OCI-M2 (cell line): ENCODE results near the gene RAP1GAP2.
"Not testable (repeated sequence)": the region's sequence is repeated elsewhere in the genome, so short reads cannot be mapped to it uniquely, and the experiment has no call there.

Experiments
- DNase-seq: peaks from one replicate; lab custom pipeline; 2025; ENCODE audit not compliant: unreplicated experiment; lab: John Stamatoyannopoulos, UW

Gene RAP1GAP2

DNA sequence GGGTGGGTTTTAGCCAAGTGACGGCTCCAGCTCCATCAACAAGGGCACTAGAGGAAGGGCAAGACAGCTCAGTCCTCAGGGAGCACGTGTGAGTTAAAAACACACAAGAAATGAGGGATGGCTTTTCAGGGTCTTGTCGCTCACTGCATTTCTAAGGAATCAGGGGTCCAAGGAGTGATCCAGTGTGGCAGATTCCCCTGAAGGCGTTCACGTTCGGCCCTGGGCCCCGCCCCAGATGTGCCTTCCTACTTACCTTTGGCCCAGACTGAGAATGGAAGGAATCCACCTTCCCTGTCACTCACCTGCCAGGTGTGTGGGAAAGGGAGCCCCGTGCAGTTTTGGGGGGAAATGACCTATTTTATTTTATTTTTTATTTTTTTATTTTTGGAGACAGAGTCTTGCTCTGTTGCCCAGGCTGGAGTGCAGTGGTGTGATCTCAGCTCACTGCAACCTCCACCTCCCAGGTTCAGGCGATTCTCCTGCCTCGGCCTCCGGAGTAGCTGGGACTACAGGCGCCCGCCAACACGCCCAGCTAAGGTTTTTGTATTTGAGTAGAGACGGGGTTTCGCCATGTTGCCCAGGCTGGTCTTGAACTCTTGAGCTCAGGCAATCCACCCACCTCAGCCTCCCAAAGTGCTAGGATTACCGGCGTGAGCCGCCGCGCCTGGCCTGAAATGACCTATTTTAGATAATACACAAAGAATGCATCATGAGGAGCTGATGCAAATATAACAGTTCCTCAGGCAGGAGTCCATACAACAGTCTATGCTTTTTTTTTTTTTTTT is 195.3 kb downstream of the RAP1GAP2 start:
- DNase-seq = not testable (repeated sequence)

DNA sequence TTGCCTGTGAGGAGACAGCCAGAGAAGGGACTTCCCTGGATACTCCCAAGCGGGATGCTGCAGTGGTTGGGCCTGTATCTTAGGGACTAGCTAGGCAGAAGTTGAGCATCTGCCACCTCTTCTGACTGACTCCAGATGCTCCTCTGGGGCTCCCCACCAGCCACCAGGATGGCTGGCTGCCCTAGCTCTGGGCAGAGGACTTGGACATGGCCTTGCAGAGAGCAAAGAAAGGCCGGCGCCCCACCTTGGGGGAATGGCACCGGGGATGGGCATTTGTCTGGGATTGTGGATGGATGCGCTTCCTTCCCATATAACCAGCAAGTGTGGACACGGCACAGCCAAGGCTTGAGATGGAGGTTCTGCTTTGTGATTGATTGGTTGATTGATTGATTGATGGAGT is 198.2 kb downstream of the RAP1GAP2 start:
- no peak for DNase-seq

DNA sequence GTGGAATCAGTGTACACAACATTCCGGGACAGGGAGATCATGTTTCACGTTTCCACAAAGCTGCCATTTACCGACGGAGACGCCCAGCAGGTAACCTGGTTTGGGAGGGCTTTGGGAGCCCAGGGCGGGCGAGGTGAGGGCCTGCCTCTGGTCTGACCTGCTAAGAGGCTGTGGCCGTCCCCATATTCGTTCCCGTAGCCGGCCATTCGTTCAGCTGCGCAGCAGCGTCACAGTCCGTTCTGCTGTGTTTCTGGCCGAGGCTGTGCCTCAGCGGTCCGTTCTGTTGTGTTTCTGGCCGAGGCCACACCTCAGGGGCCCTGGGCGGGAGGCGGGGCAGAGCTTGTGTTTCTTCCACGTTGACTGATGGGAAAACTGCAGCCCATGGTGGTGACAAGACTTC is 199.1 kb downstream of the RAP1GAP2 start:
- no peak for DNase-seq

DNA sequence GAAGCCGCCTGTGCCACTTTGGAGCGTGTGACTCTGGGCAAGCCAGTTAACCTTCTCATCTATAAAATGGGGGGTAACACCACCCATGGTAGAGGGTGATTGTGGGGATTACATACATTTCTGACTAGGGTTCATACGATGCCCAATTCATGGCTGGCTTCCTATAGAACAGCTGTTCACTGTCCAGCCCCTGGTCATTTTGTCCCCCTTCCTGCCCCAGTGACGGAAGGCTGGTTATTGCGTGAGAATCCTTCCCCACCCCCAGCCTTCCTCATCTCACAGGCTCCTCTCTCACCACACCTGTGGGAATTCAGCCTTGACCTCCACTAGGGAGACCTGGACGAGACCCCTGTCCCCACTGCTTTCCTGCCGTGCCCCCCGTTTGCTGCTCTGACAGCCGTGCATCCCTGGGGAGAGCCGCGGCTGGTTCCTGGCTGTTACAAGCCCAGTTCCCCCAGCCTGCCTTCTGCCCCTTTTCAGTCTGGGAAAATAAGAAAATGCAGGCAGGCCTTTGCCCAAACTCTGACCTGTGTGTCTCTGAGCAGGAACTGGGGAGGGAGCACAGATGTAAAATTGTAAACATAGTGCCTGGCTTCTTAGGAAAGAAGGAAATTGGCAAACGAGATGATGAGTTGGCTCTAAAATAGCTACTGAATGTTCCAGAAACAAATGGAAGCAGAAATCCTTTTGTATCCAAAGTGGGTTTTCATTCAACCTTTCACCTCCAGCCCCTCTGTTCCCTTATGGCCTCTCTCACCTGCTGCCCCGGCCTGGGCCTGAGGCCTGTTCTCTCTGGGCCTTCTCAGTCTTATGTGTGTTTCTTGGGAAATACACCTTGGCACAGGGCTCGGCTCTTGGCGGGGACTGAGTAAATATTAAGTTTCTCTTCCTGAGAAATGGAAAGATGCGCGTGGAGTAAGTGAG is 199.9 kb downstream of the RAP1GAP2 start:
- DNase-seq = no peak

DNA sequence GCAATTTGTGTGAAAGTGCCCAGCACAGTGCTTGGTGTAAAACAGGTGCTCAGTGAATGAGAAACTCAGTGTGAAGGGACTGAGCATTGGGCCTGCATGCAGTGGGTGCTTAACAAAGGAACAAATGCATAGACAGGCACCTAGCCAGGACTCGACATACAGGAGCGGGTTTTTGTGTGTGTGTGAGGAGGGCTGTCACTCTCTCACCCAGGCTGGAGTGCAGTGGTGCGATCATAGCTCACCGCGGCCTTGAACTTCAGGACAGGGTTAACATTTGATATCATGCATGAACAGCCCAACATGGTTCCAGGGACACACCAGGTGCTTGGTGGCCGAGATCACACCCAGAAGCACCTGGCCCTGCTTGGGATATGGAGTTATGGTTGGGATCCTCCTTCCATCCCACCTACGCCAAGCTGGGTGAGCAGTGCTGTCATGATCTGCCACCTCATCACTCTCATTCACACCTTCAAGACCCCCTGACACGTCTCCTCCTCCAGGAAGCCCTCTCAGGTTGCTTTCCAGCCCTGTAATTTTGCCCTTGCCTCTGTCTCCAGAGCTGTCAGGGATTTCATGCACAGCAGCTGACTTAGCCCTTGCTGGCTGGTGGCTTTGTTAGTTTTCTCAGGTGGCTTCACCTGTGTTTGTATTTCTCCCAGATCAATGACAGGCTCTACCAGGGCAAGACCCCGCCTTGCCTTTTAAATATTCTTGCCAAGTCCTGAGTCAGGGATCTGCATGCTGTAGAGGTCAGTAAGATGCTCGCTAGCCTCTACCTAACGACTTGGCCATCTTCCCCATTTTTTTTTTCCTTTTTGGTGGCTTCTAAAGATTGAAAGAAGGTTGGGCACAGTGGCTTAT is 200.8 kb downstream of the RAP1GAP2 start:
- DNase-seq = no peak

DNA sequence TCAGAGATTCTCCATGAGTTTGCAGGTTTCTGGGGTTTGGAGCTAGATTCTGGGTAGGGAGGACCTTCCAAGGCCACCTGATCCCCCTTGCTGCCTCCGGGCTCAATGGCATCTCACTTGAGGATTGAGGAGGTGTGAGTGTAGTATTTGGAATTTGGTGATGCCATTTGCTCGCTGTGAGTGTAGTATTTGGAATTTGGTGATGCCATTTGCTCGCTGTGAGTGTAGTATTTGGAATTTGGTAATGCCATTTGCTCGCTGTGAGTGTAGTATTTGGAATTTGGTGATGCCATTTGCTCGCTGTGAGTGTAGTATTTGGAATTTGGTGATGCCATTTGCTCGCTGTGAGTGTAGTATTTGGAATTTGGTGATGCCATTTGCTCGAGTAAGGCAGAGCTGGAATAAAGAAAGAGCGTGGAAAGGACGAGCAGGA is 202.2 kb downstream of the RAP1GAP2 start:
- not testable (repeated sequence) for DNase-seq

DNA sequence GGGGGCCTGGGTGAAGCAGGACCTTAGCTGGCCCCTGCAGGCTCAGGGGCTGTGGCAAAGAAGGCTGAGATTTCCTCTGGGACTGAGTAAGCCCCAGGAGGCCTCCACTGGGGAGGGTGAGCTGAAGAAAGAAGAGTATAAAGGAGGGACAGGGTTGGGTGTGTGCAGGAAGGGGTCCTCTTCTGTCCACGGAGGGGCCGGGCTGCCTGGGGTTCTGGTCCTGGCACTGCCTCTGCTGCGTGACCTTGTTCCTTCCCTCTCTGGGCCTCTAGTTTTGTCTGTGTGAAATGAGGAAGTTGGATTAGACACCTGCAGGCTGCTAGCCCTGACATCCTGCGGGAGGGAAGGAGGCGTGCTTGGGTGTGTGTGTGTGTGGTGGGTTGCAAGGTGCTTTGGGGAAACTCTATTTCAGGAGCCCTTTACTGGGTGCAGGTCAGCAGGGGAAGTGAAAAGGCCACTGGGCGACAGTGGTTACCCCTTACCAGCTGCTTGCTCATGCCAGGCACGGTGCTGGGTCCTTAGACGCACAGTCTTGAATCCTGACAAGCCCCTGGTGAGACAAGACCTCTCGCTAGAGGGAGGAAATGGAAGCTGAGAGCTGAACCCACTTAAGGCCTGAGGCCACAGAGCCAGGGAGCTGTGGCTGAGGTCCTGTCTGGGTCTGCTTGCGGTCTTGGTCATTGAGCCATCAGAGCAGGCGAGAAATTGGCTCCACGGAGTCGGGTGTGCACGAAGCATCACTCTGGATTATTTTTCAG is 206.5 kb downstream of the RAP1GAP2 start:
- no peak for DNase-seq

DNA sequence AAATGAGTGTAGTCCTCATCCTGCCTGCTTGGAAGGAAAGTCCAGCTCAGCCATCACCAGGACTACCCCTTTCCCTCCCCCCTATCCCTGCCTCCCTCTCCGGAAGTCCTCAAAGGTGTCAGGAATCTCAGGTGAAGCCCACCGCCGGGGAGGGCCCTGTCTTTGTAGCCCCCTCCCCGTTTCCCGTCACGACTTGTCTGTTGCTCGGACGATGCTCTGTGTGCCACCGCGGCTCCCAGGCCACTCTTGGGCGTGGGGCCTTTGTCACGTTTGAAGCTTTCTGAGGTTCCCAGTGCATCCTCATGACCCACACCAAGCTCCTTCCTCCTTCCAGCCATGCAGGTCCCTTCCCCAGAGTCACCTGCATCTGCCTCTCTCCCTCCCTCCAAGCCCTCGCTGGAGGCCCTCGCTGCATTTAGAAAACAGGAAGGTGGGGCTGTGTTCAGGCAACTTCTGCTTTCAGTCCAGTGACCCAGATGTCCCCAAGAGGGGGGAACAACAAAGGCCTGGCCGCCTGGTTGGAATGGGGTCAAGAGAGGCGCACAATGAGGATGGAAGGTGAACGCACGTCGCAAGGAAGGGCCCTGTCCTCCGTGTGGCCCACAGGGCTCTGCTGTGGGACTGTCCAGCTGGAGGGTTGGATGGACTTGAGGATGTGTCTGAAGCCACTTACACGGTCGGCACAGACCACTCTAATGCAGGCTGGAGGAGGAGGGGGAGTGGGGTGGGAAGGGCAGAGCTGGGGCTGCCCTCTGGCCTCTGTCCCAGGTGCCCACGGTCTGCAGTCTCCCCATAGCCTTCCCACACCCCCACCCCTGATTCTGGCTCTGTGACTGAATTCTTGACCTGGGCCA is 207.3 kb downstream of the RAP1GAP2 start:
- DNase-seq = no peak

DNA sequence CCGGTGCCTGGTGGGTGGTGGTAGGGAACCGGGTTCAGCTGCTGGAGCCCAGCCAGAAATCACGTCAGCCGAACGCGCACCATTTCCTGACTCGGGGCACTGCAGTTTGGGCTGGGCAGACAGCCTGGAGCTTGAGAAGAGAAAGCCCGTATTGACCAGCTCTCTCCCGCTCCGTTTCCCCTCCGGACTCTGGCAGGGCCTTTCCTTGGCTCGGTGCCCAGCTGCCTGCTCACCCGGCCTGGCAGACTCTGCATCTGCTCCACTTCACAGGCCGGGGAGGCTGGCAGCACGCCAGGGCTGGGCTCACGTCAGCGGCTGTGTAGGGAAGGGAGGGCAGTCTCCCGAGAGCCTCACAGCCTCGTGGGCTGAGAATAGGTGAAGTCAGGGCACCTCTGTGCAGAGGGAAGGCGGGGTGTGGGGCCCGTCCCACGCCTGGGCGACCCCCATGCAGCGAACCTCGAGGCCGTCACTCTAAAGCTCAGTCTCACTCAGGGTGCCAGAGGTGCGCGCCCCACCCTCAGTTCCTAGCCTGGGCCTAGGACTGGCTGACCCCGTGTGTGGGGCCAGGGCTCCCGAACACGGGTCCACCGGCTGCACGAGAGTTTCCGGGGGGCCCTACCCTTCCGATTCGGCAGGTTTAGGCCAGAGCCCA is 208.0 kb downstream of the RAP1GAP2 start:
- DNase-seq = no peak

DNA sequence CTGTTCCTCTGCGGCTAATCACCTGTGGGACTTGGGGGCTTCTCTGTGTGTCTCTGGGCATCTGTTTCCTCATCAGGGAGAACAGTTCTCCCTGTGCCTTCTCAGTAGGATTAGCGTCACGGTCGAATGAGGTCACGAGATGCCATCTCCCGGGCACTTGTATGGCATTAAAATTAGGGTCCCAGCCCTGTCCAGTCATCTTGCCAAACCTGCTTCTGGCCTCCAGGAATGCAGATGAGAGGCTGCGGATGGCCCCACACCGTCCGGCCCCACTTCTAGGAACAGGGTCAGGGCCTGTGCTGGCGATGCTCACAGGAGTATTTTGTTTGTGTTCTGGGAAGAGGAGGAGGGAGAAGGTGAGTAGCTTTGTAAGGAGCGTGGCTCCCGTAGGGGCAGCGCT is 208.7 kb downstream of the RAP1GAP2 start:
- DNase-seq = no peak

DNA sequence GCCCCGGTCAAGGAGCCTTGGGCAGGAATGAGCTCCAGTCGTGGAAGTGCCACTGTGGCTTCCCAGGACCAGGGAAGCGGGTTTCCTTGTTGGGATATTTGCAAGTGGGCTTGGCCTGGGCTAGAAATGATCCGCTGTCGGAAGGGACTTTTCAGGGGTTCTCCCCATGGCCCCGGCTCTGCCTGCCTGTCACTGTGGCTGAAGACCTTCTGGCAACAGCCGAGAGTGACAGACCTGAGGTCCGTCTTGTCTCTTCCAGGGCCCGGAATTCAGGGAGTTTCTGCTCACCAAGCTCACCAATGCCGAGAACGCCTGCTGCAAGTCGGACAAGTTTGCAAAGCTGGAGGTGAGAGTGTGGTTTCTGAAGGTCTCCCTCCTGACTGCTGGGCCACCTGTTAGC is 209.5 kb downstream of the RAP1GAP2 start:
- DNase-seq = no peak

DNA sequence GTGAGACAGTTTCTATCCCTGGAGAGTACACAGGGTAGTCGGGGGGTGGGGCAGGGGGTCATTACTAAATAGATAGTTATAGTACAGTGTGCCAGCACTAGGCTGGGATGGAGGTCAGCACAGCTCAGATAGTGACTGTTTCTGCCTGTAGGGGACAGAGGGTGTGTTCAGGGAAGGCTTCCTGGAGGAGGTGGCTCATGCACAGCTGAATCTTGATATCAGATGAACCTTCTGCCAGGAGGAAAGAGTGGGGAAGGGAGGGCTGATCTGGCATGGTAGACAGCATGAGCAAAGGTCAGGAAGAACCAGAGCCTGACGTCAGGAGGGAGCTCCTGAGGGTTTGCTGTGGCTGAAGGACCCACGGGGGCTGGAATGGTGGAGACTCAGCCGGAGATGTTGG is 210.6 kb downstream of the RAP1GAP2 start:
- no peak for DNase-seq

DNA sequence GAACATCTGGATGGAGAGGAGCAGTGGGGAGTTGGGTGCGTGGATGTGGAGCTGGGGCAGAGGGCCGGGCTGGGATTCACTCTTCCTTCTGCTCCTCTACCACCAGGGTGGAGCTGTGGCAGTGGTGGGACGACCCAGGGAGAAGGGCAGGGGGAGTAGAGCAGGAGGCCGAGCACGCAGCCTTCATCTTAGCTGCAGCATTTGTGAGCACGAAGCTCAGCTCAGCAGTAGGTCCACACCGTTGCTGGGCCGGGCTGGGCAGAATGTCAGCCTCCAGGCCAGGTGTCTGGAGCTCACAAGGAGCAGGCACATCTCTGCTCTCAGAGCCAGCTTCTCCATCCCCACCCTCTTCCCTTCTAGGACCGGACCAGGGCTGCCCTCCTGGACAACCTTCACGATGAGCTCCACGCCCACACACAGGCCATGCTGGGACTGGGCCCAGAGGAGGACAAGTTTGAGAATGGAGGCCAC is 211.4 kb downstream of the RAP1GAP2 start:
- no peak for DNase-seq

DNA sequence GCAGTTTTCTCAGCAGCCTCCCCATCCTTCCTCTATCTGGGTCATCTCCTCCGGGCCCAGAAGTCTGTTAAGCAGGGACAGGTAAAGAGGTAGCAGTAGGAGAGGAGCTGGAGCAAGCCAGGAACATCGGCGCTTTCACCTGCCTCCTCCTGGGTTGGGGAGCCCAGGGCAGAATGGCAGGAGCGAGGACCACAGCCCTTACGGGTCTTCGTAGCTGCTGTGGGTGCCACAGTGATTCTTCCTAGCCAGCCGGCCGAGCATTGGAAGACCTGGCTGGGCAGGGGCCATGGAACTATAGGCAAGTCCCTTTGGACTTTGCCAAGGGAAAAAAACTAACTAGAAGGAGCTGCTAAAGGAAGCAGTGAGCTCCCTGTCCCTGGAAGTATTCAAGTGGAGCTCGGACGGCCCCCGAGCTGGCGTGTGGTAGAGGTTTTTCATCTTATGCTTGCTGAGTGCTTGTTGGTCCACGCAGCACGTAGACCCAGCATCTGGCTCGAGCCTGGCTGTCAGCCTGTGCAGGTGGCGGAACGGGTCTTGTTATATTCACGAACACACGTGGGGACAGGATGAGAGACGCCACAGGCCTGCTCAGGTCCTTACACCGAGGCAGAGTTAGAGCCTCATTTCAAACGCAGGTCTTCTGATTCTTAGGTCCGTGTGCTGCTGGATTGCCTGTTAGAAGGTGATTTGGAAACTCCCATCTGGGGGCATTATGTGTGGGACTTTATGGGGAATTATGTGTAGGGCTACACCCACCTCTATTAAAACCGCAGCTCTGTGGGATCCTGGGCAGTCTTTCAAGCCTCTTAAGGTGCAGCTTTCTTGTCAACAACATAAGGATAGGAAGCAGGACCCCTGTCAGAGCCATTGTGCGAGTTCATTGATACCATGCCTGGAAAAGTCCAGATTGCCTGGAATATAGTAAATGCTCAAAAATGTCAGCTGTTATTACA is 212.4 kb downstream of the RAP1GAP2 start:
- DNase-seq = no peak

DNA sequence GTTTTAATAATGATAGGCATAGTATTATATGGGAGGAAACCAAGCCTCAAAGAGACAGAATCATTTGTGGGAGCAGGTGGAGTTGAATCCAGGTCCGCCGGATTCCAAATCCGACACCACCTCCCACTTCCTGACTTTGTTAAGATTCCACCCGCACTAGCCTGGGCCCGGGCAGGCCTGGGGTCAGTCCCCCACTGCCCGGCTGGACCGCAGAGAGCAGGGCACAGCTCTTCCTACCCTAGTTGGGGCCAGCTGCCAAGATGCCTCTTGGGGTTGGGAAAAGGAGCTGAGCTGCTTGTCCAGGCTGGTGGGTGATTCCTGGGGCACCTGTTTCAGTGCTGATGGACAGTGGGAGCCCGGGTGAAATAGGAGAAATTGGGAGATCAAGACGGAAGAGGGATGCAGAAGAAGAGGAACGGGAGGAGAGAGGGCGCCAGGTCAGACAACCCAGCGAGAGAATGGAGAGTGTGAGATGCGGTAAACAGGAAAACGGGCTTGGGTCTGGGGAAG is 213.2 kb downstream of the RAP1GAP2 start:
- DNase-seq = no peak

DNA sequence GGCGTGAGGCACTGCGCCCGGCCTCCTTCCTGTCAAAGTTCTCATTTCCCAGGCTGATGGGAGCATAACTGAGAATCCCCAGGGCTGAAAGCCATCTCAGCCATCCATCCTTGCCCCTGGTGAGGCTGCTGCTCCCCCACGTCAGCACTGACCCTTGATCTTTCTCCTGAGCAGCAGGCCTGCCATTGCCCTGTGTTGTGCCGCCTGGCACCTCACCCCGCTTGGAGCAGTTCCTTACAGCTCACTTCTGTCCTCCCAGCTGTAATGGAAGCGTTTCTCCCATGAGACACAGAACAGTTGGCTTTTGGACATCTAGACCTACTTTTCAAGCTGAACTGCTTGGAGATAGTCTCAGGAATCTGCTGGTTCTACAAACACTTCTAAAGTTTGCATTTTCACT is 215.7 kb downstream of the RAP1GAP2 start:
- DNase-seq = no peak

DNA sequence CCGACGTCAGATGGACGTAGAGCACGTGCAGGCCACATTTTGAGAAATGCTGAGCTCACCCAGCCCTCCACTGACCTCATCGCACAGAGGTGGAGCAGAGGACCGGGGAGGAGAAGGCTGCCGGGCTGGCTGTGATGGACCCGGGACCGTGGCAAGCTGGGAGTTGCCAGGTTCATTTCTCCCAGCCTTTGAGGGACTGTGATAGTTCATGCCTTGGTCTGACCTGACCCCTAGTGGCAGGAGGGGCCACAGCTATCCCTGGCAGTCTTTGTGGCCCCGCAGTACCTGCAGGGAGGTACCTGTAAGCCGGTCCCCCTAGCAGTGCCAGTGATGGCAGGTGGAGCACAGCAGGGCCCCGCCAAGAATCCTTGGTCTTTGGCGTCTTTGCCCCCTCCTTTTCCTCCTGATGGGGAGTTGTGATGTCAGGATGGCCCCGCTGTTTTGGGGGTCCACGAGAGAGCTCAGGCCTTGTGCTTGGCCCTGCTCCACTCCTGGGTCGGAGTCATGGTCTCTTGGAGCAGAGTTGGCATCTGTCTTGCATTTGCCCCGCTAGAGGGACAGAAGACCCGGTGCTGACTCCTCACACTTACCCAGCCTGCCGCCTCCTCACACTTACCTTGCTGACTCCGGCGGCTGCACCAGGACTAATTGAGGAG is 216.8 kb downstream of the RAP1GAP2 start:
- no peak for DNase-seq
